HG02970 (cell line): ENCODE results near the gene PAX2.

ENCODE experiments used
- ATAC-seq: cut with Tn5 transposase; IDR thresholded peaks from one replicate; pipeline ENCODE4 v1.9.1; 2021; ENCODE audit warnings: mild to moderate bottlenecking, moderate library complexity, moderate number of reproducible peaks; ENCODE audit not compliant: unreplicated experiment, low FRiP score

Gene PAX2

GRCh38 chr10:100811261-100811660 lies 65.9 kb downstream of the PAX2 start:
- ATAC-seq: no peak

- no peak for ATAC-seq
Measured at GRCh38 chr10:100811752-100812750, 66.7 kb downstream of the PAX2 start.

GRCh38 chr10:100812978-100813377 lies 67.6 kb downstream of the PAX2 start:
- no peak for ATAC-seq

- ATAC-seq: no peak
Measured at GRCh38 chr10:100814751-100815474, 69.5 kb downstream of the PAX2 start.

- no peak for ATAC-seq
Measured at GRCh38 chr10:100816671-100817070, 71.3 kb downstream of the PAX2 start.

GRCh38 chr10:100817268-100817839 lies 72.0 kb downstream of the PAX2 start:
- no peak for ATAC-seq

GRCh38 chr10:100819424-100819823 lies 74.0 kb downstream of the PAX2 start:
- no peak for ATAC-seq

- ATAC-seq: no peak
Measured at GRCh38 chr10:100823194-100823593, 77.8 kb downstream of the PAX2 start.

- no peak for ATAC-seq
Measured at GRCh38 chr10:100824886-100825285, 79.5 kb downstream of the PAX2 start.

- ATAC-seq: no peak
Measured at GRCh38 chr10:100825325-100825875, 80.0 kb downstream of the PAX2 start.

- no peak for ATAC-seq
Measured at GRCh38 chr10:100826031-100826651, 80.8 kb downstream of the PAX2 start.

- no peak for ATAC-seq
Measured at GRCh38 chr10:100826661-100826982, 81.2 kb downstream of the PAX2 start.

- no peak for ATAC-seq
Measured at GRCh38 chr10:100826983-100827818, 81.8 kb downstream of the PAX2 start.

GRCh38 chr10:100827819-100828737 lies 82.7 kb downstream of the PAX2 start:
- no peak for ATAC-seq

- no peak for ATAC-seq
Measured at GRCh38 chr10:100828738-100829096, 83.3 kb downstream of the PAX2 start.

GRCh38 chr10:100829097-100829870 lies 83.9 kb downstream of the PAX2 start:
- no peak for ATAC-seq

- no peak for ATAC-seq
Measured at GRCh38 chr10:100829933-100830727, 84.7 kb downstream of the PAX2 start.
